Hematopoietic multipotent progenitor cell treated with erythropoietin and hydrocortisone succinate and interleukin-3 and kit ligand, for 6 days (in vitro differentiated cells): ENCODE results near the gene GGPS1.
"Not testable (repeated sequence)": the region's sequence is repeated elsewhere in the genome, so short reads cannot be mapped to it uniquely, and the experiment has no call there.

Experiments
- DNase-seq: peaks from one replicate; pipeline ENCODE4 v3.0.0-alpha.2; 2015

The GGPS1 gene

DNA sequence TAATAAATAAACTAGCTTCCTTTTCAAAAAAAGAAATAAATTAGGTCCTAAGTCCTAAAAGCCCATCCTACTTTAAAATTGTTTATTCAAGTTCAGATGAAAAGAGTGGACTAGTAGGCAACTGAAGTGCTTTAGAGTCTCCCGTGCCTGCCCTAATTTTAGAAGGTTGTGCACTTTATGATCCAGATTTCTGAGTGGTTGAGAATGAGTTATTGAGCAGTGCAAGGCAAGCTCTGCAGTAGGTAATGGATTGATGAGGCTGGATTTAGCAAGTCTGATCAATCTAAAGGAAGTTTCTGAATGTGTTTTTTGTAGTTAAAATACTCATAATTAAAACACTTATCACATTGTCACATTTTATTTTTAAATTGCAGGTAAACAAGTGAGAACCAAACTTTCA lies 13.0 kb downstream of the GGPS1 start:
- no peak for DNase-seq

DNA sequence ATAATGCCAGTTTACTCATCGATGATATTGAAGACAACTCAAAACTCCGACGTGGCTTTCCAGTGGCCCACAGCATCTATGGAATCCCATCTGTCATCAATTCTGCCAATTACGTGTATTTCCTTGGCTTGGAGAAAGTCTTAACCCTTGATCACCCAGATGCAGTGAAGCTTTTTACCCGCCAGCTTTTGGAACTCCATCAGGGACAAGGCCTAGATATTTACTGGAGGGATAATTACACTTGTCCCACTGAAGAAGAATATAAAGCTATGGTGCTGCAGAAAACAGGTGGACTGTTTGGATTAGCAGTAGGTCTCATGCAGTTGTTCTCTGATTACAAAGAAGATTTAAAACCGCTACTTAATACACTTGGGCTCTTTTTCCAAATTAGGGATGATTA lies 13.7 kb downstream of the GGPS1 start:
- no peak for DNase-seq

DNA sequence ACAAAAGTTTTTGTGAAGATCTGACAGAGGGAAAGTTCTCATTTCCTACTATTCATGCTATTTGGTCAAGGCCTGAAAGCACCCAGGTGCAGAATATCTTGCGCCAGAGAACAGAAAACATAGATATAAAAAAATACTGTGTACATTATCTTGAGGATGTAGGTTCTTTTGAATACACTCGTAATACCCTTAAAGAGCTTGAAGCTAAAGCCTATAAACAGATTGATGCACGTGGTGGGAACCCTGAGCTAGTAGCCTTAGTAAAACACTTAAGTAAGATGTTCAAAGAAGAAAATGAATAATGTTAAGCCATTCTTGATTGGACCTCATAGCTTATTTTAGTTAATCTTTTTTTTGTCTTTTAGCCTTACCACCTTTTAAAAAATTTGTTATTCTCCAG lies 14.1 kb downstream of the GGPS1 start:
- no peak for DNase-seq

DNA sequence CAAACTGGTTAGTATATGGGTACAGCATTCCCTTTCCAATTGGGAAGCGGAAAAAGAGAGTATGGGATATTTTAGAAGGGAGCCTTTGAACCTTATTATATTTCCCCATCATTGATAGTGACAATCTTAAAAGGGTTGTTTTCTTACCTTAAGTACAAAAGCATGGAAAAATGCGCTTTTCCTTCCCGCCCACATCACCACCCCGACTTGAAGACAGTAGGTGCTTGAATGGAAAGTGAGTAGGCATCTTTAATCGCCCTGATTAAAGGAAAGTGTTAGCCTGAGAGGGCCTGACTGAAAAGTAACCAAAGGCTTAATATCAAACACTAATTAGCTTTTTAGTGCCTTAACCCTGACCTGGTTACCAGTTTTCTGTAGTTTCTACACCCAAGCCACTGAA lies 15.4 kb downstream of the GGPS1 start:
- DNase-seq: no peak

DNA sequence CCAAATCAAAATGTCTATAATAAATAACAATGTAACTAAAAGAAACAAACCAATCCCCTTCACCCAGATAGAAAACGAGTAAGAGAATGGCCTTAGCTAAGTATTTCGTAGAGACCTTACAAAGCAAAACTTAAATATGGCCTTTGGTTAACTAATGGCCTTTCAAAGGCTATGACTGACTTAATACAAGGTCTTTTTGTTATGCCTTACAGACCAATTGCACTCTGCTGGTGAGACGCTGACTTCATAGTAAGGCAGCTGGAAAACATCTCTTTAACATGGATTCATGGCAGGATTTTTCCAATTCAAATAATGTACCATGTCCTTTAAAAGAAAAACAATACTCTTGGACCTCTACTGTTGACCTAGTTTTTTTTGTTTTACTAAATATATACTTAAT lies 23.1 kb downstream of the GGPS1 start:
- no peak for DNase-seq

DNA sequence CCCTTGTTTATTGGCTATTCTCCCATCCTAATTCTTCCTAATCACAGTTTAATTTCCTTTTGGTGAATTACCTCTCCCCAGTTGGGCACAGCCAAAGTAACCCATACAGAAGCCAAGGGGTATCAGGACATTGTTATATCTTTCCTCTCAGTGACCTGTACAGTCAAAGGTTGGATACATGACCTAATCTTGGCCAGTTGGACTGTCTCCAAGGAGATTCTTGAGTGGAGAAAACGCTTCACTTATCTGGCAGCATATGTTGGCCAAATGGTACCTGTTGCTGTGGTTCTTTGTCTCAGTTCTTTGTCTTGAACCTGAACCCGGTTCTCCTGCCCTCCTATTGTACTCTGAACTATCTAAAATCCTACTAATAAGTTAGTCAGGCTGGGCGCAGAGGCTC lies 23.5 kb downstream of the GGPS1 start:
- no peak for DNase-seq

DNA sequence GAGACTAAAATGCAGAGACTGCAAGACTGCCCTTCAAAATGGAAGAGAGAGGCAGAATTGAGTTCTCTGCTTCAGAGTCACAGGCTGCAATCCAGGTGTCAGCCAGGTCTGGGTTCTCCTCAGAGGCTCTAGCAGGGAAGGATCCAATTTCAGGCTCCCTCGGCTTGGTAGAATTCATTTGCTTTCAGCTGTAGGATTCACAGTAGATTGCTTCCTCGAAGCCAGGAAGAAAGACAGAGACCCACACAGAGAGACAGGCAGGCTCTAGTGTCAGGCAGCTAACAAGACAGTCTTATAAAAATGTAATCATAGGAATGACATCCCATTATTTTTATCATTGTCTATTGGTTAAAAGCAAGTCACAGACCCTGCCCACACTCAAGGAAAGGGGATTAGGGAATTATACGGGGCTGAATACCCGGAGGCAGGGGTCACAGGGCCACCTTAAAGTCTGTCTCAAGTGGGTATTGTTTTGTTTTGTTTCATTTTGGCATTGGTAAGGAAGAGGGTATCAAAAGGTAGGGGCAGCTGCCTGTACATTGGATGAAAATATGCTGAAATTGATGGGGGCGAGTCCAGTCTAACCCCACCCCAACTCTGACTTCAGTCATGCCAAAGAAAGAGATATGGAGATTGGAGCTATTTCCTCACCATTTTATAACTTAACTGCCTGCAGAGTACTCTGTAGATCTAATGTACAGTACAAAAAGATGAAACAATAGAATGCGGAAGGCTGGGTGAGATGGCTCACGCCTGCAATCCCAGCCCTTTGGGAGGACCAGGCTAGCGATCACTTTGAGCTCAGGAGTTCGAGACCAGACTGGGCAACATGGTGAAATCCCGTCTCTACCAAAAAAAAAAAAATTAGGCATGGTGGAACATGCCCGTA lies 29.4 kb downstream of the GGPS1 start:
- no peak for DNase-seq

DNA sequence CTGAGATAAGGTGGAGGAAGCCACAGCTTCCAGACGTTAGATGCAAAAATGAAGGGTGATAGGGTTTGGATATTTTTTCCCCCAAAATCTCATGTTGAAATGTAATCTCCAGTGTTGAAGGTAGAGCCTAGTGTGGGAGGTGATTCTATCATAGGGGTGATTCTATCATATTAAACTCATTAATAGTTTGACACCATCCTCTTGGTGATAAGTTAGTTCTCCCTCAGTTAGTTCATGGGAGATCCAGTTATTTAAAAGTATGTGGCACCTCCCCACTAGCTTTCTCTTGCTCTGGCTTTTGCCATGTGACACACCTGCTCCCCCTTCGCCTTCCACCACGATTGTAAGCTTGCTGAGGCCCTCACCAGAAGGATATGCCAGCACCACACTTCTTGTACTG lies 30.5 kb downstream of the GGPS1 start:
- DNase-seq: no peak

DNA sequence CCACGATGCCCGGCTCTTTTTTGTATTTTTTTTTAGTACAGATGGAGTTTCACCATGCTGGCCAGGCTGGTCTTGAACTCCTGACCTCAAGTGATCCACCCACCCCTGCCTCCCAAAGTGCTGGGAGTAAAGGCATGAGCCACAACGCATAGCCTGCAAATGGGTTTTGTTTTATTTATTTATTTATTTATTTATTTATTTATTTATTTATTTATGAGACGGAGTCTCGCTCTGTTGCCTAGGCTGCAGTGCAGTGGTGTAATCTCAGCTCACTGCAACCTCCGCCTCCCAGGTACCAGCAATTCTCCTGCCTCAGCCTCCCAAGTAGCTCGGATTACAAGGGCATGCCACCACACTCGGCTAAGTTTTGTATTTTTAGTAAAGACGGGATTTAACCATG lies 35.8 kb downstream of the GGPS1 start:
- DNase-seq: not testable (repeated sequence)

DNA sequence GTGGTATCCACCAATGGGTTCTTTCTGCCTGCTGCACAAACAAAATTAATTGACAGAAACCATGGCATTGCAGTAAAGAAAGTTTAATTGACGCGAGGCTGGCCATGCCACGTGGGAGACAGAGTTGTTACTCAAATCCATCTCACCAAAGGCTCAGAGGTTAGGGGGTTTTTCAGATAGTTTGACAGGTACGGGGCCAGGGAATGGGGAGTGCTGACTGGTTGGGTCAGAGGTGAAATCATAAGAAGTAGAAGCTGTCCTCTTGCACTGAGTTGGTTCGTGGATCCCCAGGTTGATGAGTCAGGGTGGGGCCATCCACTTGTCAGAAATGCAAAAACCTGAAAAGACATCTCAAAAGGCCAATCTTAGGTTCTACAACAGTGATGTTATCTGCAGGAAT lies 37.9 kb downstream of the GGPS1 start:
- no peak for DNase-seq

DNA sequence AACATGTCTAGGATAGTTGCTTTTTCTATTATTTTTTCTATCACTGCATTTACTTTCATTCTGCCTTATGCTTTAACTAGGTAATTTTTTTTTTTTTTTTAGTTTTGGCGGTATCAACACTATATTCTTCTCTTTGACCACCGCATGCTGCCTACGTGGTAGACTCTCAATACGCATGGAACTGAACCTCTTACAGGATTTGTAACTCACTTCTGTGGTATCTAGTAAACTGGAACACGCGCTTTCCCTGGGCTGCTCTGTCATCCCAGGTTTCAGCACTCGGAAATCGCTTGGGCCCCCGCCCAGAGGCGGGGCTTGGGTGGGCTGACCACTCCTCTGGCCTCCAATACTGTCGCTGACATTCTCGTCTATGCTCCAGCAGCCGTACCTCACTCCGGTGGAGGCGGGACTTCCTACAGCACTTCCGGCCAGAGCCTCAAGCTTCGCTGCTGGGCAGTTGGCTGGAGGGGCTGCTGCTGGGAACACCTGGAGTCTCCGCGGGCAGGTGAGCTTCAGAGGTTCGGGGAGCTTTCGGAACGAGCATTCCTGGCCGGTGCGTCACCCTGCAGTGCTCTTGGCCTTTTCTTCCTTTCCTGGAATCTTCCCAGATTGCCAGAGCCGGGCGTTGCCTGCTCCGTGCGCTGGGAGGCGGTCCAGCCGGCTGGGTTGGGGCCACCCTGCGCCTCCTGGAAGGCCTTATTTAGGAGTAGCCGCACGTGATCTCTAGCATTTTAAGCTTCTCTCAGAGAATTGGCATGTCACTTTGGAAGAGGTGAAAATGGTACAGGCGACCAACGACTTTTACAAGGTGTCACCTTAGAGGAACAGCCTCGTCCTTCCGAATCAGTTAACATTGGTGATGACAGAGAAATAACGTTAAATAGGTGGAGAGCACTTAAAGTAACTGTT lies 38.9 kb downstream of the GGPS1 start, which contains the start of gene TBCE:
TSS of gene TBCE (plus strand) at position 428 of the 909 bp plus-strand sequence. CDS start 12,623 bp downstream, outside the sequence.
- peak; percentile 99 for DNase-seq

DNA sequence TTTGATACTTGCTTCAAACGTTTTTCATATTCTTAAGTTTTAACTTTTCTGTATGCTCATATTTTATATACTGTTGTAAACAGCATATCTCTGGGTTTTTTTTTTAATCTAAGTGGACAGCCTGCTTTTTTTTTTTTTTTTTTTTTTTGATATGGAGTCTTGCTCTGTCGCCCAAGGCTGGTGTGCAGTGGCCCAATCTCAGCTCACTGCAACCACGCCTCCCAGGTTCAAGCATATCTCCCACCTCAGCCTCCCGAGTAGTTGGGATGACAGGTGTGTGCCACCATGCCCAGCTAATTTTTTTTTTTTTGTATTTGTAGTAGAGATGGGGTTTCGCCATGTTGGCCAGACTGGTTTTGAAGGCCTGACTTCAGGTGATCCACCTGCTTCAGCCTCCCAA lies 40.1 kb downstream of the GGPS1 start:
- no peak for DNase-seq

DNA sequence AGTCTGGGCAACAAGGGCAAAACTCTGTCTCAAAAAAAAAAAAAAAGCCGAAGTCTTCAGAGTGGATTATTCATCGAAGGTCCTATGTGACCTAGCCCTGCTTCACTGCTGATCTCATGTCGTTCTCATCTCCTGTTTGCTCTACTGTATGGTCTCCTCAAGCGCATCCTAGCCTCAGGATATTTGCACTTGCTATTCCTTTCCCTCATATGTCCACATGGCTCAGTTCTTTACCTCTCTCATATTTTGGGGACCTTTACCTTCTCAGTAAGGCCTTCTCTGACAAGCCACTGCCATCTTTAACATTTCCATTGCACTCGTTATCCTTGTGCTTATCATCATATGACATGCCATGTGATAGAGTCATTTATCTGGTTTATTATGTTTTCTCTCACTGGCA lies 41.4 kb downstream of the GGPS1 start:
- DNase-seq: no peak

DNA sequence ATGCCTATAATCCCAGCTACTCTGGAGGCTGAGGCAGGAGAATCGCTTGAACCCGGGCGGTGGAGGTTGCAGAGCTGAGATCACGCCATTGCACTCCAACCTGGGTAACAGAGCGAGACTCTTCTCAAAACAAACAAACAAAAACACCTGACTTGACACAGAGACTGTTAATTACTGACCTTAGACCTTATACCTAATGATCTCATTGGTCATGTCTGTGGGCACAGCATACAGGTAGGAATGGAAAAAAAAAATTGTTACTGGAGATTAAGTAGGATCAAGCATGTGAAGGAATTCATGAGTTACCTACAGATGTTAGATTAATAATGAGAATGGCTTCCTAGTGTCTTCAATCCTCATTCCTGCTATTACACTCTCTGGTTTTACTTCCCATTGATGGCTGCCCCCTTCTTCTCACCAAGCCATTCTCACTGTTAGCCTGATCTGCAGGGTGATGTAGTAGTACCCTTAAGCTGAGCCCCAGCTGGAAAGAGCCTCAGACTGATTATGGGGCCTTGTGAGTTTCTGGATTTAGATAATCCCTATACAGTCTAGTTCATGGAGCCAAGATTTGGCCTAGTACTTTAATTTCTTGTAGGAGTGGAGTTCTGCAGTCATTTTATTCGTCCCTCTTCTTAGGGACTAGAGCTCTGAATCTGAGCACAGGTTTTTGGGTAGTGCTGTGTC lies 47.7 kb downstream of the GGPS1 start:
- DNase-seq: no peak

DNA sequence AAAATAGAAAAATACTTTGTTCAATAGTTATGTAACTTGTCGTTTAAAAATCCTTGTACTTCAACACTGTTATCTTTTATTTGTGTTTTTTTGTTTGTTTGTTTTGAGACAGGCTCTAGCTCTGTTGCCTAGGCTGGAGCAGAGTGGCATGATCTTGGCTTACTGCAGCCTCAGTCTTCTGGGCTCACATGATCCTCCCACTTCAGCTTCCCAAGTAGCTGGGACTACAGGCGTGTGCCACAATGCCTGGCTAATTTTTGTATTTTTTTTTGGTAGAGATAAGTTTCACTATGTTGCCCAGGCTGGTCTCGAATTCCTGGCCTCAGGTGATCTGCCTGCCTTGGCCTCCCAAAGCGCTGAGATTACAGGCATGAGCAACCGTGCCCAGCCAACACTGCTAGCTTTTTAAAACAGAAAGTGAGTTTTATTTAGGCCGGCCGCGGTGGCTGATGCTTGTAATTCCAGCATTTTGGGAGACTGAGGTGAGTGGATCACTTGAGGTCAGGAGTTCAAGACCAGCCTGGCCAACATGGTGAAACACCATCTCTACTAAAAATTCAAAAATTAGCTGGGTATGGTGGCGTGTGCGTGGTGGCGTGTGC lies 49.9 kb downstream of the GGPS1 start:
- DNase-seq: not testable (repeated sequence)

DNA sequence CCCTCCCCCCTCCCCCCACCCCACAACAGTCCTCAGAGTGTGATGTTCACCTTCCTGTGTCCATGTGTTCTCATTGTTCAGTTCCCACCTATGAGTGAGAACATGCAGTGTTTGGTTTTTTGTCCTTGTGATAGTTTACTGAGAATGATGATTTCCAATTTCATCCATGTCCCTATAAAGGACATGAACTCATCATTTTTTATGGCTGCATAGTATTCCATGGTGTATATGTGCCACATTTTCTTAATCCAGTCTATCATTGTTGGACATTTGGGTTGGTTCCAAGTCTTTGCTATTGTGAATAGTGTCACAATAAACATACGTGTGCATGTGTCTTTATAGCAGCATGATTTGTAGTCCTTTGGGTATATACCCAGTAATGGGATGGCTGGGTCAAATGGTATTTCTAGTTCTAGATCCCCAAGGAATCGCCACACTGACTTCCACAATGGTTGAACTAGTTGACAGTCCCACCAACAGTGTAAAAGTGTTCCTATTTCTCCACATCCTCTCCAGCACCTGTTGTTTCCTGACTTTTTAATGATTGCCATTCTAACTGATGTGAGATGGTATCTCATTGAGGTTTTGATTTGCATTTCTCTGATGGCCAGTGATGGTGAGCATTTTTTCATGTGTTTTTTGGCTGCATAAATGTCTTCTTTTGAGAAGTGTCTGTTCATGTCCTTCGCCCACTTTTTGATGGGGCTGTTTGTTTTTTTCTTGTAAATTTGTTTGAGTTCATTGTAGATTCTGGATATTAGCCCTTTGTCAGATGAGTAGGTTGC lies 53.8 kb downstream of the GGPS1 start:
- not testable (repeated sequence) for DNase-seq

DNA sequence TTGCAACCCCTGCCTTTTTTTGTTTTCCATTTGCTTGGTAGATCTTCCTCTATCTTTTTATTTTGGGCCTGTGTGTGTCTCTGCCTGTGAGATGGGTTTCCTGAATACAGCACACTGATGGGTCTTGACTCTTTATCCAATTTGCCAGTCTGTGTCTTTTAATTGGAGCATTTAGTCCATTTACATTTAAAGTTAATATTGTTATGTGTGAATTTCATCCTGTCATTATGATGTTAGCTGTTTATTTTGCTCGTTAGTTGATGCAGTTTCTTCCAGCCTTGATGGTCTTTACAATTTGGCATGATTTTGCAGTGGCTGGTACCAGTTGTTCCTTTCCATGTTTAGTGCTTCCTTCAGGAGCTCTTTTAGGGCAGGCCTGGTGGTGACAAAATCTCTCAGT lies 57.3 kb downstream of the GGPS1 start:
- not testable (repeated sequence) for DNase-seq

DNA sequence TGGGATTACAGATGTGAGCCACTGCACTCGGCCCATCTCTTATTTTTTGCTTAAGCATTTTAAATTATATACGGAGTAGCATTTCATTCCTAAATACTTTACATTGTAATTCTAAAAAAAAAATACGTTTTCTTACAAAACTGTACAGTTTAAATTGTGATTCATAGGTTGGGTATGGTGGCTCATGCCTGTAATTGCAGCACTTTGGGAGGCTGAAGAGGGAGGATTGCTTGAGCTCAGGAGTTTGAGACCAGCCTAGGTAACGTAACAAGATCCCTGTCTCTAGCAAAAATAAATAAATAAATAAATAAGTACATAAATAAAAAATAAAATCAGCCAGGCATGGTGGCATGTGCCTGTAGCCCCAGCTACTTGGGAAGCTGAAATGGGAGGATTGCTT lies 63.5 kb downstream of the GGPS1 start:
- no peak for DNase-seq
